IMR-90 (cell line): ENCODE data around the gene VEPH1. TPM values are rescaled to one million over a fixed set of nuclear protein-coding genes. Genes with fewer than 3 reads are reported as not detected.
A peak's percentile ranks its signal among the peaks of the same experiment; 100 is the strongest.

ENCODE experiments used
- ATAC-seq: fragments of 200-7000 bp; cut with Tn5 transposase; 2 replicates; pipeline ENCODE4 v1.9.1; 2020; ENCODE audit warnings: low read depth, mild to moderate bottlenecking, moderate library complexity
- BruUV-seq: library from RNA; stranded (reverse); fragments of 400-500 nt; replicated peaks from 2 replicates; lab custom pipeline; 2021; lab: Mats Ljungman, UMichigan
- CTCF ChIA-PET: fragments of 300-600 bp; formaldehyde crosslinking; extraction: SDS; loops from one replicate; lab custom pipeline; 2021; ENCODE audit warnings: antibody characterized with exemption; lab: Yijun Ruan, JAX
- POLR2A ChIA-PET: fragments of 300-600 bp; sonication (Branson Sonifier 250); formaldehyde crosslinking; loops from one replicate; lab custom pipeline; 2022; ENCODE audit warnings: antibody characterized with exemption; ENCODE audit not compliant: unreplicated experiment; lab: Charles Lee
- DNase-seq: peaks from one replicate; pipeline ENCODE4 v3.0.0; 2013
- H2AFZ ChIP-seq: replicated peaks from 2 replicates; pipeline ENCODE3; 2013; ENCODE audit warnings: low read length, mild to moderate bottlenecking; ENCODE audit not compliant: poor library complexity
- H2AK5ac ChIP-seq: 2 replicates; pipeline ENCODE4 v1.6.1; 2013; ENCODE audit warnings: low read depth, low read length, inconsistent platforms
- H2AK9ac ChIP-seq: replicated peaks from 2 replicates; pipeline ENCODE3; 2013; ENCODE audit warnings: mild to moderate bottlenecking, low read depth, low read length, moderate library complexity; ENCODE audit not compliant: poor library complexity
- H2BK120ac ChIP-seq: 2 replicates; pipeline ENCODE4 v1.6.1; 2013; ENCODE audit warnings: low read depth, low read length, inconsistent platforms
- H2BK15ac ChIP-seq: 3 replicates; pipeline ENCODE4 v1.6.1; 2013; ENCODE audit warnings: low read depth, low read length, inconsistent platforms
- H2BK20ac ChIP-seq: 2 replicates; pipeline ENCODE4 v1.6.1; 2013; ENCODE audit warnings: low read depth, mild to moderate bottlenecking, inconsistent platforms, low read length, moderate library complexity
- H2BK5ac ChIP-seq: 2 replicates; pipeline ENCODE4 v1.6.1; 2013; ENCODE audit warnings: mild to moderate bottlenecking, low read depth, low read length, inconsistent platforms; ENCODE audit not compliant: poor library complexity, severe bottlenecking
- H3K14ac ChIP-seq: replicated peaks from 2 replicates; pipeline ENCODE4 v1.6.1; 2013; ENCODE audit warnings: low read depth, low read length, inconsistent platforms
- H3K18ac ChIP-seq: 2 replicates; pipeline ENCODE4 v1.6.1; 2013; ENCODE audit warnings: low read depth, low read length, control low read depth
- H3K23ac ChIP-seq: 2 replicates; pipeline ENCODE4 v1.6.1; 2013; ENCODE audit warnings: low read depth, low read length, inconsistent platforms
- H3K27ac ChIP-seq: 2 replicates; pipeline ENCODE4 v1.5.1; 2013; ENCODE audit warnings: mild to moderate bottlenecking, control low read depth, low read length; ENCODE audit not compliant: insufficient read depth
- H3K27me3 ChIP-seq: 2 replicates; pipeline ENCODE4 v1.6.1; 2013; ENCODE audit warnings: low read length; ENCODE audit not compliant: control insufficient read depth, insufficient read depth
- H3K36me3 ChIP-seq: 2 replicates; pipeline ENCODE4 v1.6.1; 2013; ENCODE audit warnings: low read length, mixed read lengths; ENCODE audit not compliant: control insufficient read depth, insufficient read depth
- H3K4ac ChIP-seq: 2 replicates; pipeline ENCODE4 v1.6.1; 2013; ENCODE audit warnings: low read depth, low read length, inconsistent platforms
- H3K4me1 ChIP-seq: 2 replicates; pipeline ENCODE4 v1.6.1; 2013; ENCODE audit warnings: low read length, mixed read lengths; ENCODE audit not compliant: control insufficient read depth, insufficient read depth
- H3K4me2 ChIP-seq: 2 replicates; pipeline ENCODE4 v1.6.1; 2013; ENCODE audit warnings: low read depth, mild to moderate bottlenecking, control low read depth, low read length, moderate library complexity
- H3K4me3 ChIP-seq: 2 replicates; pipeline ENCODE4 v1.5.1; 2013; ENCODE audit warnings: low read depth, mild to moderate bottlenecking, control low read depth, low read length, moderate library complexity; ENCODE audit not compliant: insufficient read depth
- H3K56ac ChIP-seq: 2 replicates; pipeline ENCODE4 v1.6.1; 2013; ENCODE audit warnings: low read length, inconsistent platforms; ENCODE audit not compliant: insufficient read depth; ENCODE audit errors: extremely low read depth
- H3K79me1 ChIP-seq, 2 experiments: 2 replicates each; pipeline ENCODE4 v1.6.1; 2013; ENCODE audit warnings: low read length in 2 of 2, inconsistent platforms in 1 of 2, low read depth in 1 of 2
- H3K9ac ChIP-seq: 2 replicates; pipeline ENCODE4 v1.6.1; 2013; ENCODE audit warnings: low read depth, low read length, control low read depth
- H3K9me1 ChIP-seq: 2 replicates; pipeline ENCODE4 v1.6.1; 2013; ENCODE audit warnings: low read length, inconsistent platforms; ENCODE audit not compliant: insufficient read depth
- H3K9me3 ChIP-seq: 2 replicates; pipeline ENCODE4 v1.6.1; 2013; ENCODE audit warnings: low read length; ENCODE audit not compliant: control insufficient read depth, insufficient read depth
- H4K20me1 ChIP-seq: 2 replicates; pipeline ENCODE4 v1.6.1; 2013; ENCODE audit warnings: low read length, inconsistent platforms; ENCODE audit not compliant: insufficient read depth
- H4K5ac ChIP-seq: 2 replicates; pipeline ENCODE4 v1.6.1; 2013; ENCODE audit warnings: mild to moderate bottlenecking, low read depth, low read length, control low read depth
- H4K8ac ChIP-seq, 2 experiments: 2 replicates each; pipeline ENCODE4 v1.6.1; 2013; ENCODE audit warnings: low read depth in 2 of 2, low read length in 2 of 2, control low read depth in 1 of 2, inconsistent platforms in 1 of 2
- H4K91ac ChIP-seq: 2 replicates; pipeline ENCODE4 v1.6.1; 2013; ENCODE audit warnings: low read depth, low read length, inconsistent platforms; ENCODE audit not compliant: insufficient read depth
- MXI1 ChIP-seq: IDR thresholded peaks from 2 replicates; pipeline ENCODE4 v1.6.1; 2012; ENCODE audit warnings: low read depth, mild to moderate bottlenecking, low read length, moderate library complexity, borderline replicate concordance
- NFE2L2 ChIP-seq: fragments of 150-350 bp; IDR thresholded peaks from 2 replicates; pipeline ENCODE4 v1.6.1; 2016; ENCODE audit warnings: low read depth, mild to moderate bottlenecking, low read length
- RCOR1 ChIP-seq: IDR thresholded peaks from 2 replicates; pipeline ENCODE4 v1.6.1; 2012; ENCODE audit warnings: mild to moderate bottlenecking, low read length, improper control_type of control experiment; ENCODE audit not compliant: insufficient replicate concordance
- WGBS, 2 experiments: methylation state at CpG; one replicate each; pipeline versions ENCODE4 v1.1.5 to v1.1.7; 2013; ENCODE audit warnings: missing lambda C conversion rate in 2 of 2; ENCODE audit not compliant: insufficient read length in 1 of 2; ENCODE audit errors: extremely low coverage in 2 of 2; 5-methylcytosine and 5-hydroxymethylcytosine counted together
- dilution Hi-C: fragments of 300-500 bp; cut with HindIII; formaldehyde crosslinking; loops from one replicate; pipeline ENCODE4 v1.14.3; 2018; ENCODE audit warnings: low sequenced_read_pairs; ENCODE audit not compliant: unreplicated experiment
- in situ Hi-C: fragments of 300-500 bp; cut with MboI; formaldehyde crosslinking; loops from 3 replicates; pipeline ENCODE4 v1.14.3; 2019; ENCODE audit warnings: low sequenced_read_pairs, inconsistent platforms, mixed read lengths
- intact Hi-C: fragments of 100-400 bp; cut with micrococcal nuclease; formaldehyde crosslinking; loops from 2 replicates; pipeline ENCODE4 v1.10.0; 2022
- polyA plus RNA-seq, 3 experiments: library from polyadenylated mRNA; depleted of rRNA; stranded (reverse); fragments of >200 nt; gene quantifications; 2 replicates each; pipeline ENCODE4 v1.2.3, GENCODE V29; 2012; ENCODE audit warnings: low replicate concordance in 1 of 3
- total RNA-seq: library from RNA; depleted of rRNA; stranded (reverse); fragments of >200 nt; gene quantifications from 2 replicates; pipeline ENCODE4 v1.2.3, GENCODE V29; 2012

Gene VEPH1
- total and polyA plus RNA-seq, 2 of the 4 experiments (the other 2 are of a cell fraction), result 30.5 to 130 TPM

GRCh38 chr3:157464321-157464720 is 38.9 kb downstream of the VEPH1 start:
- in situ Hi-C loops, result no loop called here
- dilution Hi-C loops, result no loop called here
- H2AFZ ChIP-seq, result no peak overlapping the region
- peak overlapping the region; percentile 83 for H3K4ac ChIP-seq
- H3K4me2 ChIP-seq, result peak overlapping the region; percentile 32; the same call in 1 of the 2 replicates
- no TSS peak for BruUV-seq
- peak overlapping the region; percentile 88 for H2BK5ac ChIP-seq
- no peaks in the 10 kb centered on the region for H3K9me3 ChIP-seq
- peak overlapping the region; percentile 58 for H3K18ac ChIP-seq
- CTCF ChIA-PET, result interaction anchor here (0.9 kb wide), 1 partner anchor 32 kb away, joined by 3 read pairs; no protein-coding TSS in a partner anchor
- H2BK120ac ChIP-seq, result peak overlapping the region; percentile 86
- POLR2A ChIA-PET, result interaction anchor here (2.0 kb wide), 1 partner anchor 27 kb away, joined by 6 read pairs; no protein-coding TSS in a partner anchor
- H4K8ac ChIP-seq, result peak overlapping the region in 1 of 2 experiments; percentile 86; a peak in 2 of 4 replicates
- no peak overlapping the region for H4K5ac ChIP-seq
- peak overlapping the region; percentile 97 for H2BK20ac ChIP-seq
- H2AK9ac ChIP-seq, result peak overlapping the region; percentile 56
- WGBS, 2 experiments, result 80% methylated on average over 1 of the region's 3 CpGs; no CpG with 5 or more reads in 1 of the 2 experiments
- DNase-seq, result peak; percentile 86
- peak; percentile 79 for ATAC-seq
- H3K27ac ChIP-seq, result peak overlapping the region; percentile 84; the same call in 1 of the 2 replicates
- intact Hi-C loops, result no loop called here
- H3K9me1 ChIP-seq, result peaks cover 20% of the 10 kb centered on the region
- H3K9ac ChIP-seq, result no peak overlapping the region
- H3K36me3 ChIP-seq, result no peaks in the 10 kb centered on the region
- H3K56ac ChIP-seq, result peak overlapping the region; percentile 37; the same call in 1 of the 2 replicates
- peak overlapping the region; percentile 84; the same call in 1 of the 2 replicates for H2AK5ac ChIP-seq
- H2BK15ac ChIP-seq, result peak overlapping the region; percentile 50; the same call in 2 of the 3 replicates
- peak overlapping the region; percentile 84; the same call in 1 of the 2 replicates for H4K91ac ChIP-seq
- no peaks in the 10 kb centered on the region for H3K27me3 ChIP-seq
- H3K4me1 ChIP-seq, result peaks cover 29% of the 10 kb centered on the region
- peaks cover 3 to 10% of the 10 kb centered on the region in 2 experiments; a peak in 3 of 4 replicates for H3K79me1 ChIP-seq
- H3K23ac ChIP-seq, result peak overlapping the region; percentile 55
- no peak for TF ChIP-seq RCOR1
- TF ChIP-seq NFE2L2, result no peak
- TF ChIP-seq MXI1, result no peak
- peak overlapping the region; percentile 21; the same call in 1 of the 2 replicates for H3K14ac ChIP-seq
- no peaks in the 10 kb centered on the region for H4K20me1 ChIP-seq
- no peak overlapping the region for H3K4me3 ChIP-seq
